Cardiac fibroblast (primary cell): ENCODE data around the gene CLDN10.

ENCODE experiments used
- DNase-seq, 2 donors: peaks; one replicate each; pipeline versions ENCODE4 v3.0.0 to v3.0.0-alpha.2; 2010; ENCODE audit warnings: low read depth in 2 of 2
- H3K4me3 ChIP-seq, 2 donors: replicated peaks in 1 of 2; 1 replicate in 1 of 2; 2 replicates in 1 of 2; pipeline ENCODE4 v1.5.1; 2011; ENCODE audit warnings: low read depth in 2 of 2, low read length in 2 of 2, mild to moderate bottlenecking in 2 of 2, moderate library complexity in 1 of 2
- TF ChIP-seq, protein P1 (sequence below): IDR thresholded peaks from one replicate; pipeline ENCODE4 v1.5.1; 2011; ENCODE audit warnings: low read depth, mild to moderate bottlenecking, low read length, inconsistent platforms

Gene CLDN10

GRCh38 chr13:95601906-95602305 is 49.4 kb downstream of the CLDN10 start:
- no peak for DNase-seq
- TF ChIP-seq, protein P1, sequence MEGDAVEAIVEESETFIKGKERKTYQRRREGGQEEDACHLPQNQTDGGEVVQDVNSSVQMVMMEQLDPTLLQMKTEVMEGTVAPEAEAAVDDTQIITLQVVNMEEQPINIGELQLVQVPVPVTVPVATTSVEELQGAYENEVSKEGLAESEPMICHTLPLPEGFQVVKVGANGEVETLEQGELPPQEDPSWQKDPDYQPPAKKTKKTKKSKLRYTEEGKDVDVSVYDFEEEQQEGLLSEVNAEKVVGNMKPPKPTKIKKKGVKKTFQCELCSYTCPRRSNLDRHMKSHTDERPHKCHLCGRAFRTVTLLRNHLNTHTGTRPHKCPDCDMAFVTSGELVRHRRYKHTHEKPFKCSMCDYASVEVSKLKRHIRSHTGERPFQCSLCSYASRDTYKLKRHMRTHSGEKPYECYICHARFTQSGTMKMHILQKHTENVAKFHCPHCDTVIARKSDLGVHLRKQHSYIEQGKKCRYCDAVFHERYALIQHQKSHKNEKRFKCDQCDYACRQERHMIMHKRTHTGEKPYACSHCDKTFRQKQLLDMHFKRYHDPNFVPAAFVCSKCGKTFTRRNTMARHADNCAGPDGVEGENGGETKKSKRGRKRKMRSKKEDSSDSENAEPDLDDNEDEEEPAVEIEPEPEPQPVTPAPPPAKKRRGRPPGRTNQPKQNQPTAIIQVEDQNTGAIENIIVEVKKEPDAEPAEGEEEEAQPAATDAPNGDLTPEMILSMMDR, result no peak

GRCh38 chr13:95603887-95604555 is 51.5 kb downstream of the CLDN10 start:
- H3K4me3 ChIP-seq, result no peak overlapping the region
- TF ChIP-seq, protein P1, result no peak
- DNase-seq, result peak; percentile 61 to 86

More at GRCh38 chr13:95601906-95602305, 49.4 kb downstream of the CLDN10 start:
- no peak overlapping the region for H3K4me3 ChIP-seq

DNA sequence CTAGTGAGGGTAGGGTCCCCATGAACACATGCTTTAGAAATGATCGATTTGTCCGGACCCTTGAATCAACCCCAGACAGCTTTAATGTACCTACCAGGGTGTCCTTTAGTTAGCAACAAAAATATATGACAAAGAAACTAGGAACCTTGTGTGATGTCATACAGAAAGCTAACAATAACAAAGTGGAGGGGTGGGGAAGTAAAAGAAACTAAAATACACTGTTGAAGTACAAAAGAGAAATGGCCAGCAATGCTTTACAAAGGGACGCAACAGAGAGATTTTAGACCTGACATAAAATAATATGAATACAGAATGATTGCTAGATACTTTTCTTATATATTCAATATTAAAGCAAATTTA is 52.0 kb downstream of the CLDN10 start:
- peak in 1 of 2 donors; percentile 67 for DNase-seq
- TF ChIP-seq, protein P1, result no peak
- H3K4me3 ChIP-seq, result no peak overlapping the region

DNA sequence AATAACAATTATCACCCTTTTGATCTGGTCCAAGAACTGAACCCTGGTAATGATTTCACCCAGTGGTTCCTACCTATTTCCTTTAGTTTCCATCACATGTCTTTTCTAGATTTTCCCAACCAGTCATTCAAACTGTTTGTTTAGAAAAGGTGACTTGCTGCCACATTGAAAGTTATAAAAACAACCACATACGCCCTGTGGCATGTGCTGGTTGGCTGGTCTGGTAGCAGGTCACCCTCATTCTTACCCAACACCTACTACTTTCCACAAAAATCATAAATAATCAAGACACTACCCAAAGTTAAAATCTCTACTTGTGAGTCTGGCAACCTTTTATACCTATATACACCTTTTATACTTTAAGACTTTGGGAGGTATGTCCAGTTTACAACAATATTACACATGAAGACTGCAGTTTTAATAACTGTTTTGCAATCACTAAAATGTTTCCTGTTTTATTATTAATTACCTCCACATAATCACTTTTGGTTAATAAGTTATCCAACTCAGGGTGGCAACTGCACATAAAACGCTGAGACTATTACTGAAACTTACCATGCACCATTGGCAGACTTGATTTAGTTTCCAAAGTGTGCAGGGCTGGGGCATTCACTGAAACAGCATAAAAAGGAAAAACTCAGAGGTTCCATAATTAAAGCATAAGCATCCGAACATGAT is 53.1 kb downstream of the CLDN10 start:
- no peak for DNase-seq
- TF ChIP-seq, protein P1, result no peak
- no peak overlapping the region for H3K4me3 ChIP-seq

- no peak overlapping the region for H3K4me3 ChIP-seq
- peak; percentile 66 to 87 for DNase-seq
- TF ChIP-seq, protein P1, result no peak
These were observed 54.8 kb downstream of the CLDN10 start for GRCh38 chr13:95607366-95607765.

DNA sequence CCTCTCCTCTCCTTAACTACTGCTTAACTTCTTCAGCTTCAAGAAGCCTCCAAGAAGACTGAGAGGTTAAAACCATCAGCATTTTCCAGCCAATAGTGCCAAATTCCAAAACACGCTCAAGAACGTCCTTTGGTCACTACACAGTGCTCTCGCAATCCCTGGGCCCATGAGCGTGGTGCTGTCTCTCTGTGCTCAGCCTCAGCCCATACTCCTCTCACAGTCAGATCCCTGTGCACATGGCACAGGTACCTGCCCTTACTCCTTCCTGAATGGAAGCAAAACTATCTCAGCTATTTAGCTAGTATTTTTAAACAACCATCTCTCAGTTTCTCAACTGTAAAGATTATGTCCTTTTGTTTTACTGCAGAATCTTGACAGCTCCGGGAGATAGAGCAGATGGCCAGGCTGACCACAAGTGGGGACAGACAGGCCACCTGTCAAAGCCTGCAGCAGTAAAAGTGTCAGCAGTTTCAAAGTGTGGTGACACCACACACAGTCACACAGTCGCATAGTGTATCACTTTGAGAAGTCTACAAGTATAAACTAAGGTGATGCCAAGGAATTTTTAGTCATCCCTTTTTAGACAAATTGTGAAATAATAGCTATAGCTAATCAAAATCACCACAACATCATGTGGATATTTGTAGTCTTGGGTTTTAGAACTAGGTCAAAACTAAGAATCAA is 56.3 kb downstream of the CLDN10 start:
- no peak overlapping the region for H3K4me3 ChIP-seq
- TF ChIP-seq, protein P1, result no peak
- no peak for DNase-seq
